GM19395 (cell line): Measurements from ENCODE around the gene VSTM2L.

Experiments used
- ATAC-seq: cut with Tn5 transposase; IDR thresholded peaks from one replicate; pipeline ENCODE4 v1.9.1; 2021; ENCODE audit warnings: mild to moderate bottlenecking, moderate library complexity; ENCODE audit not compliant: unreplicated experiment

Gene VSTM2L

DNA sequence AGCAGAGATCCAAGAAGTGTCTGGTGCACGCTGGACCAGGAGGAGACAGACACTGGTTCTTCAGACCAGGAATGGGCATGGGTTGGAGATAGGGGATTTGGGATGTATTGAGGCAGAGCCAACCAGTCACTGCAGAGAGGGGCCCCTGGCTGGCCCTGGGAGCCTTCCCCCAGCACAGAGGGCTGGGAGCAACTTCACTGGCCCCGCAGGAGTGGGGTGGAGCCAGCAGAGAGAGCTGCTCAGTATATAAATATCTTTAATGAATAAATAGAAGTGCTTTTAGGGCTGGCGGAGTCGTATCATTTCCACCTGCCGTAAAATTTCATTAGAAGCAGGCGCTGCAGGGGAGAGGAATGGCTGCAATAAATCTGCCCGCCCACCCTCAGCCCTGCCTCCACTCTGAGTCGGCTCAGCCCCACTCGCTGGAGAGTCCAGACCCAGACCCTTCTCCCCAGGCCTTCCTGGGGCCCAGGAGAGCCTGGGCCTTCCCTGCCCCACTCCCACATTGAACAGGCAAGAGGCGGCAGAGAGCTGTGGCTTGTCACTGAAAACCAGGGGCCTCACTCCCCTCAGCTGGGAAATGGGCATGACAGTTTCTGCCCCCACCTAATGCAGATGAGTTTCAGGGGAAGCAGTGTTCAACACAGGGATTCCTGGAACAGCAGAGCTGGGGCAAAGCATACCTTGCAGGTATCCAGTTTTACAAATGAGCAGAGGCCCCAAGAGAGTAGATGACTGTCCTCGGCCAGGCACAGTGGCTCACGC lies 23.9 kb upstream of the VSTM2L start:
- no peak for ATAC-seq

DNA sequence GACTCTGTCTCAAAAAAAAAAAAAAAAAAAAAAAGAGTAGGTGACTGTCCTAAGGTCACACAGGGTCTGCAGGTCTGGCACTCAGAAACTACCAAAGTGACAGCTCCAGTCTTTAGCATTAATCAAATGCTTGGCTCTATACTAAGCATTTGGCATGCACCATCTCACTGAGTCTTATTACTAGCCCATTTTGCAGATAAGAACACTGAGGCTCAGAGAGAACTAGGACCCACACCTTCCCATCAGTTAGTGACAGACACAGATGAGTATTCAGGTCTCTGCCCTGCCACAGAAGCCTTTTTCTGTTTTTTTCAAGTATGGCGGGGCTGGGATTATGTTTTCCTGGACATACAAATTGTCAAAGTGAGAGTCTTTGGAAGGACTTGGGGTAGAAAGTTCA lies 23.1 kb upstream of the VSTM2L start:
- no peak for ATAC-seq

DNA sequence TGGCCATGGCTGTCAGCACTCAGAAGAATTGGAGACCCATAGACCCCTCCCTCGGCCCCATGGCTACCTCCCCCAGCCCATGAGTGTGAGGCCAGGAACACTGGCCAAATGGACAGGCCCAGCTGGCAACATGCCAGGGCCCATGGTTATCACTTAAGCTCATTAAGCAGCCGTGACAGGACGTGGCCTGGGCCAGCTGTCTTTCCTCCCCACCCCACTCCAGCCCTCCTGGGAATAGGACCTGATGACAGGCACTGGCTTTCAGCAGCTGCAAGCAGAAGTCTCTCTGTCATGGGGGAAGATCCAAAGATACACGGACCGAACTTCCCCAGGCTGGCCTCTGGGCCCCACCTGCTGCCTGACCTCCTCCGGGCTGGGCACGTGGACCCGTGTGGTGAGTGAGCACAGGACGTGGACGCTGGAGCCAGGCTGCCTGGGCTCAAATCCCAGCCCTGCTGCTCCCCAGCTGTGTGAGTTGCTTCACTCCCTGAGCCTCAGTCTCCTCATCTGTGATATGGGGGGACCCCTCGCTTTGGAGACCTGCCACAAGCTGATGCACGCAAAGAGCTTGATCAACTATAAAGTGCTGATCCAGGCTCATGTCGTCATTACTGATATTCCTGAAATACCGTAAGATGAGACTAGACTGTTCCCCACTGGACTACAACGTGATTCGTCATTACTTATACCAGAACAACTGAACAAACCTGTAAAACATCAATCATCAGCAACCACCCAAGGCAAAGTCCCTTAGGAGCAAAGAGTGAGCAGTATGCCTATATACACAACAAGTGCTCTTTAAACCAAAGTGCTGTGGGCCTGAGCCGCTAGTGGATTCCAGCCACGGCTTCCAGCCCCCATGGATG lies 22.0 kb upstream of the VSTM2L start:
- ATAC-seq, result no peak

DNA sequence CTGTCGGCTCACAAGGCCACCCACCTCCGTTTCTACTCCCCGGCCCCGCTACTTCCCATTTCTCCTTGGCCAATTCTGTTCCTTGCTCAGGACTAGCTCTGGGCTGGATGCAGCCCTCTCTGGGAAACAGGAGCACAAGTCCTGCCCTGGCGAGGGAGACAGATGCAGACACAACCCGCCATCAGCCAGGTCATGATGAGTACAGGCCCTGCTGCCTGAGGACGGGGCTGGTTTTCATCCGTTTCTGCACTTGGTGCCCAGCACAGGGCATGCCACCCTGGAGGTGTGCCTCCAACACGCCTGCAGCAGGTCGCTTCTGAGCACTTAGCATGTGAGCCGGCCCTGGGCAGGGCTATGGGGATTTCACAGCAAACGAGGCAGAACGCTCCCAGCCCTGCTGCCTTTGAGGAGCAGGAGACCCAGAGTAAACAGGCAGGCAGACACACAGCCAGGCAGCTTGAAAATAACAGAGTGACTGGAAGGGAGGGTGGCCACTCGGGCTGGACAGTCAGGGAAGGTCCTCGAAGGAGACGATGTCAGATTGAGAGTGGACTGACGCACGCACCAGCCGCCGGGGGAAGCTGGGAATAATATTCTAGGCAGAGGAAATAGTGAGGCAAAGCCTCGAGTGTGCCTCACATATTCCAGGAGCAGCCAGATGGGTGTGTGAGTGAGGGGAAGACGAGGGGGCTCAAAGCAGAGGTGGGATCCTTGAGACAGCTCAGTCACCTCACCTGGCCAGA lies 21.2 kb upstream of the VSTM2L start:
- no peak for ATAC-seq

DNA sequence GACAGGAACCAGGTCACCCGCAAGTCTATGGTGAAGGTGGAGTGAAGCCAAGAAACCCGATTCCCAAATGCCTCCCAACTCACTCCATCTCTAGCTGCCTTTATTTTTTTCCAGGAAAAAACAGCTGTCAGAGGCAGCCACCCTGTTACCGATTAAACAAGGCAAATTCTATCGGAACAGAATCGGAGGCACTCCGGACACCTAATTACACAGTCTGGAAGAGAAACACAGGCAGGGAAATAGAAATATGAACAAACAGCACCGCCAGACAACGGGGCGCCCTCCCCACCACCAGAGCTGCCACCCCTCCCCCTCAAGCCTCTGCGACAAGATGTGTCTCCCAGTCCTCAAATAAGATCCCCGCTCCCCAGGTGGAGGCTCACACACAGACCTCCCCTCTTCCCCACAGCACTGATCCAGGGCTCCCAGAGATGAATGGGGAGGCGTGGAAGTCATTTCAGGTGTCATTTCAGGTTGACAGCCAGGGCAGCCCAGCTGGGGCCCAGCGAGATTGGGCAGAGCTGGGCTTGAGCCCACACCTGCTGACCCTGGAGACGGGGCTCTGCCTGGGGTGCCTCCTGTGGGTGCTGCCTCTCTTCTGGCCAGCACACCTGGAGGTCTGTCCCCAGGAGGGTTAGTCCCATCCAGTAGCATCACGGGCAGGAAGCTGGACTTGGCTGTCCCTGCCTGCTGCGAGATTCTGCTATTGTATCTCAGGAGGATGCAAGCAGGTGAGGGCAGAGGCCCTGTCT lies 19.8 kb upstream of the VSTM2L start:
- ATAC-seq, result no peak

DNA sequence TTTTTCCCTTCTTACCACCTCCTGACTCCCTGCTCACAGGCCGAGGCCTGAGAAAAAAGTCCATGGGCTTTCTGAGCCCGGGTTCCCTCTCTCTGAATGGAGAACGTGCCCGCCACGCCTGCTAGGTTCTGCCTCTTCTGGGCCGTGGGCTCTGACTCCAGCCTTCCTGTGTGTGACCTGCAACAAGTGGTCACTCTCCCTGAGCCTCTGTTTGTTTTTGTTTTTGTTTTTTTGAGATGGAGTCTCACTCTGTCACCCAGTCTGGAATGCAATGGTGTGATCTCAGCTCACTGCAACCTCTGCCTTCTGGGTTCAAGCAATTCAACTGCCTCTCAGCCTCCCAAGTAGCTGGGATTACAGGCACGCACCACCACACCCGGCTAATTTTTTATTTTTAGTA lies 17.9 kb upstream of the VSTM2L start:
- no peak for ATAC-seq

DNA sequence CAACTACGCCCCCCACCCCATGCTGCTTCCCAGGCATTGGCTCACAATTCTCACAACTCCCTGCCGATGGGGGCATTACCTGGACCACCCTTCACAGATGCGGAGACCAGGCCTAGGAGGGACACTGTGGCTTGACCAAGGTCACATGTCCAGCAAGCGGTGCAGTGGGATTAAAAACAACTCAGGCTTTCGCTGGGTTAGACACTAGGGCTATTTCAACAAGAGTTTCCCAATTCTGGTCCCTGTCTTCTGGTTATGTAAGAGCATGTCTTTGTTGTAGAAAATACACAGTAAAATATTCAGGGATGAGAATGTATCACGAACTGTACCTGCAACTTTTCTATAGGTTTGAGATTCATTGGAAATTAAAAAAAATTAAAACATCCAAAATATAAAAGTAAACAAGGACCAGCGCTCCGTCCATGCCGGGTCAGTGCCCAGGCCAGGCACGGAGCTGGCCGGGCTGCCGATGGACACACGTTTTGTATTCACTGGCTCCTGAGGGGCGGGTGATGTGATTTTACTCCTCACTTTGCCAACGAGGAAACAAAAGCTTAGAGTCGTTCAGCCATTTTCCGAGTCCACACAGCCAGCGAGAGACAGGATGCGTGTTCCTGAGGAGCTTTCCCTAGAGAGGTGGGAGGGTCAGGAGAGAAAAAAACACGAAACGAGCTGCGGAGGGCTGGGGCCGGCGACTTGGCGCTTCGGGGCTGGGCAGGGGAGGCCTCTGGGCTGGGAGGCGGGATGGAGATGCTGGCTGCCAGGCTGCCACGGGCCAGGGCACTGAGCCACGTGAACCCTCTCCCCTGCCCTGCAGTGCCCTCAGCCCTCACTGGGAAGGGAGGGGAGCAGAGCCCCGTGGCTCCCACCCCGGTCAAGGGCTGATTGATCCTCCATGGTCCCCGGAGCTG lies 17.1 kb upstream of the VSTM2L start:
- ATAC-seq, result no peak

GRCh38 chr20:37886851-37887297 lies 16.1 kb upstream of the VSTM2L start:
- ATAC-seq, result no peak

DNA sequence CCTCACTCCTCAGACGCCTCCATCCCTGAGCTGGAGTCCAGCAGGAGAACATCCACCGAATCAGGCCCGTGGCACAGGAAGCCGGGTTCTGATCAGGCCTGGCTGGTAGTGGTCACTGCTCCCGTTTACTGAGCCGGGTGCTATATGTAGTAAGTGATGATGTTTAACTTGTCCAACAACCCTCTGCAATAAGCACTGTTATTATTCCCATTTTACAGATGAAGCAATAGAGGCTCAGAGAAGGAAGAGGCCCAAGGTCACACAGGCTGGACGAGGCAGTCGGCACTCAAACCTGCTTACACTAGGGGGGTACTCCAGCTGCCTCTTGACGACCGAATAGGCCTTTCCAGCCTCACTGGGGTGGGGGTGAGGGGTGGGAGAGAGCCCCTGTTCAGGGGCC lies 14.3 kb upstream of the VSTM2L start:
- ATAC-seq, result no peak

DNA sequence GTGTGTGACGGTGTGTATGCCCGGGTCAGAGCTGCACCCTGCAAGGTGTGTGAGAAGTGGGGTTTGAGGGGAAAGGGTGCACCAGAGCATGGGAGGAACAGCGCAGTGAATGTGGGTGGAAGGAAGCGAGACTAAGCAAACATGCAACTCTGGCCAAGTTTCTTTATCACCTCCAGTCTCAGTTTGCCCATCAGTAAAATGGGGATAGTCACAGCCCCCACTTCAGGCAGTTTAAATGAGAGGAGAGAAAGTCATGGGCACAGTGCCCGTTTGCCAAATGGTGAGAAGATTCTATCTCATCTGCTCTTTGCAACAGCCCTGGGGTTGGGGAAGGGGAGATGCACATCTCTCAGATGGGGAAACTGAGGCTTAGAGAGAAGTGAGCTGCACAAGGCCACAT lies 12.8 kb upstream of the VSTM2L start:
- ATAC-seq, result no peak

- no peak for ATAC-seq
These were observed 12.3 kb upstream of the VSTM2L start for GRCh38 chr20:37890643-37891042.

DNA sequence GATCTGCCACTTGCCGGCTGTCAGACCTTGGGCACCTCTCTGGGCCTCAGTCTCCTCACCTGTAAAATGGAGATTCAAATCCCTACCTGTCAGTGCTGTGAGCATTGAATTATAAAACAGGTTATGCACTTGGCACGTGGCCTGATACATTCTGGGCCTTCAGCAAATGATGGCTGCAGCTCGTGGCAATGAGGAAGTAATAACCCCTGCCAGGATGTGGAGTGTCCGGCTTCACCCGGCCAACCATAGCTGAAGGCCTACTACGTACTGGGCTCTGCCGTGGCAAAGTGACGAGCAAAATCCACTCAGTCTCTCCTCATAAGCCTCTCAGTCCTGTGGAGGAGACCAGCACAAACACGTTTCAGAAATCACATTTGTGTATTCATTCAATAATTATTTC lies 10.9 kb upstream of the VSTM2L start:
- no peak for ATAC-seq

DNA sequence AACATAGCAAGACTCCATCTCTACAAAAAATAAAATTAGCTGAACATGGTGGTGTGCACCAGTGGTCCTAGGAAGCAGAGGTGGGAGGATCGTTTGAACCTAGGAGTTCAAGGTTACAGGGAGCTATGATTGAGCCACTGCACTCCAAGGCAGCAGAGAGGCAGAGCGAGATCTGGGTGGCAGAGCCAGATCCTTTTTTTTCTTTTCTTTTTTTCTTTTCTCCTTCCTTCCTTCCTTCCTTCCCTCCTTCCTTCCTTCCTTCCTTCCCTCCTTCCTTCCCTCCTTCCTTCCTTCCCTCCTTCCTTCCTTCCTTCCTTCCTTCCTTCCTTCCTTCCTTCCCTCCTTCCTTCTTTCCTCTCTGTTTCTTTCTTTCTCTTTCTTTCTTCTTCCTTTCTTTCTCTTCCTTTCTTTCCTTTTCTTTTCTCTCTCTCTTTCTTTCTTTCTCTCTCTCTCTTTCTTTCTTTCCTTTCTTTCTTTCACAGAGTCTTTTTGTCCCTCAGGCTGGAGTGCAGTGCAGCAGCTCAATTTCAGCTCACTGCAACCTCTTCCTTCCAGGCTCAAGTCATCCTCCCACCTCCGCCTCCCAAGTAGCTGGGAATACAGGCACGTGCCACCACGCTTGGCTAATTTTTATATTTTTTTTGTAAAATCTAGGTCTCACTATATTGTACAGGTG lies 9.2 kb upstream of the VSTM2L start:
- ATAC-seq, result no peak

DNA sequence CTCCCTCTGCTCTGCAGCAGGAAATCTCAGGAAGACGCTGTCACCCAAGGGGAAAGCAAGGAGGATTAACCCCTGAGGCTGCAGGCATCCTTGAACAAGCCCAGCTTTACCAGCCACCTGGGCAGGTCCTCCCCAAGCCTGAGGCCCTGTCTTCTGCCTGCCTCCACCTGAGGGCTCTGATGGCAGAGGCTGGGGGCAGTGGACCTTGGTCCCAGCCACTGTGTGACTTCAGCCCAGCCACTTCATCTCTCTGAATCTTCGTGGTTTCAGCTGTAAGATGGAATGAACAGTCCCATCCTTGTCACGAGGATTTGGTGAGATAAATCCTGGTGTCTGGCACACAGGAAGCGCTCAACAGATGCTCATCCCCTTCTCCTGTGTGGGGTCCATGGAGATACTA lies 8.5 kb upstream of the VSTM2L start:
- ATAC-seq, result no peak

GRCh38 chr20:37895166-37895565 lies 7.8 kb upstream of the VSTM2L start:
- no peak for ATAC-seq

DNA sequence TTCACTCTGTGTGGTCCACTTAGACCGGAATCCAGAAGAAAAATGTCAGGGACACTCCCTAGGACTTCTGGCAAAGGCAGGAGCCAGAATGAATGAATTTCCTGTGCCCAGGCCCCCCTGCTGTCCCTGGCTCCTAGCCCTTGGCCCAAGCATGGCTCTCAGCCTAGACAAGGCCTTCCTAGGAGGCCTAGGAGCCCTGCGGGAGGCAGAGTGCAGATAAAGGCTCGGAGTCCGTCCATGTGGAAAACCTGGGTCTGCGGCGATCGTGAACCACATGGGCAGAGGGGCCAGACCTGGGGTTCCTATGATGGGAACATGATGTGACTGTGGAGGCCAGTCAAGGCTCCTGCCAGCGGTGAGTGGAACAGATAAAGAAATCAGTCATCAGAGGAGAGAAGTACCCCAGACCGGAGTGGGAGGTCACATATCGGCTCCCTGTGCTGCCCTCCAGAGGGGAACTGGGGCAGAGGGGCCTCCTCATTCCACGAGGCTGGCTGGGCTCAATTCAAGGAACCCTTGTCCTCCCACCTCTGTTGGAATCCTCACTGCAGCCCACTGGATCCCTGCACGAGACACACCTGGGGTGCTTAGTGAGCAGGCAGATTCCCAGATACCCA lies 5.9 kb upstream of the VSTM2L start:
- no peak for ATAC-seq

DNA sequence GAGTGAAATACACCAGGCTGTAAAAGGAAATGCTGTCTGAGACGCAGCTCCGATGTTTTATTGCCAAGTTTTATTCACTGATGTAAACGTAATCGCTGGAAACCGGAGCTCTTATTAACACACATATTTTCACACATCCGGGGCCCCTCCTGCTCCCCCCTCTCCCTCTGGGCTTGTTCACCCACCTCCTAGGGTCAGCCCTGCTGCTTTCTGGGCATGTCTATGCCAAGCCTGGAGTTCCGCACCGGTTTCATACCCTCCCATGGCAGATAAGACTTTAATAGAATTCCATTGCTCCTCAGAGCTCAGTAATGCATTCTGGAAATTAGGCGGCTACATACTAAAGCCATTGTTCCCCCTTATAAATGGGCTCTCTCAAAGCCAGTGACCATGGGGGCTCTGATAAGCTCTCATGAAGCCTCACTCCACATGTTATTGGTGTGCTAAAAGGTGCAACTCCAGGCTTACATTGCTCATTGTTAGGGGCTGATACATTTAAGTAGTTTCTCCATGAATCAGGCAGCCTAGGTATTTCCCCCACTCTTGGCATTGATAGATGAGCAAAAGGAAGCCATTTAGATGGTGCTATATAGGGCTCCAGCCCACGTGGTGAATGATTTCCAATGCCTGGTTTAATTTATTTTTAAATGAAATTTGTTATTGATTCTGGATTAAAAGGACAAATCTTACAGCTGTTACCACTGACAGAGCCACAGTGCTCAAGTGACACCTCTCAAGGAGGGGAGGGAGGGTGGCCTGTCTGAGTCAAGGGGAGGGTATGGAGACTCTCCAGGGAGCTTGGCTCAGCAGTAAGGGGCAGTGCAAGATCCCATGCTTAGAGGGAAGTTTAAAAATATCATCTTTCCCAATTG lies 4.5 kb upstream of the VSTM2L start:
- ATAC-seq, result no peak
